ENCODE data around the gene STOX2. TPM values are rescaled to one million over a fixed set of nuclear protein-coding genes. Genes with fewer than 3 reads are reported as not detected.

The STOX2 gene
- total and polyA plus RNA-seq, 2 of the 13 experiments (the other 11 are each of a cell fraction or from before 2014, with no cell fraction given): 0.01 to 0.15 TPM

- Histone ChIP-seq H3K4me1 (ENCODE audit: insufficient read depth, low read length) (peaks cover 30% of the 10 kb centered on the region), H3K9me3 (ENCODE audit: low read length) (no peaks in the 10 kb centered on the region), H4K20me1 (ENCODE audit: insufficient read depth, low read length) (no peaks in the 10 kb centered on the region), H3K9ac (ENCODE audit: insufficient read depth, low read depth, low read length) (no peak overlapping the region), H3K4me3 (replicated peaks in 1 of 3; ENCODE audit: insufficient read depth in 1 of 3, low read depth in 2 of 3, low read length in 3 of 3) (no peak overlapping the region), H3K79me2 (ENCODE audit: insufficient read depth, low read length) (no peaks in the 10 kb centered on the region), H3K36me3 (replicated peaks in 1 of 2; ENCODE audit: control insufficient read depth in 1 of 2, insufficient read depth in 2 of 2, low read length in 2 of 2) (no peaks in the 10 kb centered on the region), H3K27me3 (ENCODE audit: control insufficient read depth in 1 of 2, insufficient read depth in 2 of 2, low read length in 2 of 2) (no peaks in the 10 kb centered on the region; a peak in 1 of 5 replicates), H2AFZ (ENCODE audit: low read length) (no peak overlapping the region), H3K4me2 (ENCODE audit: low read depth, low read length) (peak overlapping the region; percentile 29; the same call in 1 of the 2 replicates), H3K27ac (ENCODE audit: extremely low read length, insufficient read depth, low read length) (no peak overlapping the region)
- intact Hi-C loops (cut with micrococcal nuclease; ENCODE audit: unreplicated experiment) (no loop called here), in situ Hi-C loops (cut with HindIII; ENCODE audit: extremely low pct_ligation_motif_present, low pct_unique_long_range_greater_than_20kb) (no loop called here)
- DNase-seq (ENCODE audit: low spot score): peak; percentile 28
- CTCF ChIA-PET (ENCODE audit: low intra/inter-chr PET ratio, low total read pairs): no interaction called here
- POLR2A ChIA-PET: interaction anchor here (1.3 kb wide), 1 partner anchor 40 kb away, joined by 3 read pairs; no protein-coding TSS in a partner anchor
- no TSS peak for BruUV-seq (replicated peaks)
- WGBS (ENCODE audit: low lambda C conversion rate): 2% methylated on average over 5 of the region's 5 CpGs
- FAIRE-seq: peak; percentile 23
- peak; percentile 76 for ATAC-seq
- no peak for TF ChIP-seq ZFP62 (CRISPR knock-in tag; IDR thresholded peaks at IDR 0.05)
- TF ChIP-seq, protein P1, sequence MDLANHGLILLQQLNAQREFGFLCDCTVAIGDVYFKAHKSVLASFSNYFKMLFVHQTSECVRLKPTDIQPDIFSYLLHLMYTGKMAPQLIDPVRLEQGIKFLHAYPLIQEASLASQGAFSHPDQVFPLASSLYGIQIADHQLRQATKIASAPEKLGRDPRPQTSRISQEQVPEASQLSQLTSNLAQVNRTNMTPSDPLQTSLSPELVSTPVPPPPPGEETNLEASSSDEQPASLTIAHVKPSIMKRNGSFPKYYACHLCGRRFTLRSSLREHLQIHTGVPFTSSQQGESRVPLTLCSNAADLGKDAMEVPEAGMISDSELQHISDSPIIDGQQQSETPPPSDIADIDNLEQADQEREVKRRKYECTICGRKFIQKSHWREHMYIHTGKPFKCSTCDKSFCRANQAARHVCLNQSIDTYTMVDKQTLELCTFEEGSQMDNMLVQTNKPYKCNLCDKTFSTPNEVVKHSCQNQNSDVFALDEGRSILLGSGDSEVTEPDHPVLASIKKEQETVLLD (CRISPR knock-in tag; IDR thresholded peaks at IDR 0.05; ENCODE audit: low read depth): no peak
- peak; percentile 87 for TF ChIP-seq HNF4A (CRISPR knock-in tag; IDR thresholded peaks at IDR 0.05)
- TF ChIP-seq PHF5A (CRISPR knock-in tag; IDR thresholded peaks at IDR 0.05; ENCODE audit: low read depth, unreplicated experiment): no peak
- no peak for TF ChIP-seq ZNF484 (CRISPR knock-in tag; IDR thresholded peaks at IDR 0.05; ENCODE audit: borderline replicate concordance, low read depth)
- no peak for TF ChIP-seq FOXM1 (CRISPR knock-in tag; IDR thresholded peaks at IDR 0.05)
- TF ChIP-seq ZNF557 (CRISPR knock-in tag; IDR thresholded peaks at IDR 0.05): no peak
- no peak for TF ChIP-seq ARID2 (CRISPR knock-in tag; IDR thresholded peaks at IDR 0.05; ENCODE audit: borderline replicate concordance)
- TF ChIP-seq ZNF564 (CRISPR knock-in tag; IDR thresholded peaks at IDR 0.05): no peak
- TF ChIP-seq, protein P2, sequence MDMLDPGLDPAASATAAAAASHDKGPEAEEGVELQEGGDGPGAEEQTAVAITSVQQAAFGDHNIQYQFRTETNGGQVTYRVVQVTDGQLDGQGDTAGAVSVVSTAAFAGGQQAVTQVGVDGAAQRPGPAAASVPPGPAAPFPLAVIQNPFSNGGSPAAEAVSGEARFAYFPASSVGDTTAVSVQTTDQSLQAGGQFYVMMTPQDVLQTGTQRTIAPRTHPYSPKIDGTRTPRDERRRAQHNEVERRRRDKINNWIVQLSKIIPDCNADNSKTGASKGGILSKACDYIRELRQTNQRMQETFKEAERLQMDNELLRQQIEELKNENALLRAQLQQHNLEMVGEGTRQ (IDR thresholded peaks at IDR 0.05; ENCODE audit: low read depth, low read length): no peak
- TF ChIP-seq, protein P2 (CRISPR knock-in tag; IDR thresholded peaks at IDR 0.05; ENCODE audit: borderline replicate concordance): no peak
- TF ChIP-seq TCF7 (IDR thresholded peaks at IDR 0.05; ENCODE audit: low read depth): no peak
- no peak for TF ChIP-seq ZNF263 (CRISPR knock-in tag; IDR thresholded peaks at IDR 0.05)
- no peak for TF ChIP-seq ZBTB8A (CRISPR knock-in tag; IDR thresholded peaks at IDR 0.05; ENCODE audit: borderline replicate concordance, low read depth)
- no peak for TF ChIP-seq YEATS2 (CRISPR knock-in tag; IDR thresholded peaks at IDR 0.05; ENCODE audit: borderline replicate concordance)
- TF ChIP-seq RCOR2 (CRISPR knock-in tag; IDR thresholded peaks at IDR 0.05): no peak
- TF ChIP-seq, protein P3, sequence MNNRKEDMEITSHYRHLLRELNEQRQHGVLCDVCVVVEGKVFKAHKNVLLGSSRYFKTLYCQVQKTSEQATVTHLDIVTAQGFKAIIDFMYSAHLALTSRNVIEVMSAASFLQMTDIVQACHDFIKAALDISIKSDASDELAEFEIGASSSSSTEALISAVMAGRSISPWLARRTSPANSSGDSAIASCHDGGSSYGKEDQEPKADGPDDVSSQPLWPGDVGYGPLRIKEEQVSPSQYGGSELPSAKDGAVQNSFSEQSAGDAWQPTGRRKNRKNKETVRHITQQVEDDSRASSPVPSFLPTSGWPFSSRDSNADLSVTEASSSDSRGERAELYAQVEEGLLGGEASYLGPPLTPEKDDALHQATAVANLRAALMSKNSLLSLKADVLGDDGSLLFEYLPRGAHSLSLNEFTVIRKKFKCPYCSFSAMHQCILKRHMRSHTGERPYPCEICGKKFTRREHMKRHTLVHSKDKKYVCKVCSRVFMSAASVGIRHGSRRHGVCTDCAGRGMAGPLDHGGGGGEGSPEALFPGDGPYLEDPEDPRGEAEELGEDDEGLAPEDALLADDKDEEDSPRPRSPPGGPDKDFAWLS (CRISPR knock-in tag; IDR thresholded peaks at IDR 0.05; ENCODE audit: borderline replicate concordance): no peak
- TF ChIP-seq, protein P4, sequence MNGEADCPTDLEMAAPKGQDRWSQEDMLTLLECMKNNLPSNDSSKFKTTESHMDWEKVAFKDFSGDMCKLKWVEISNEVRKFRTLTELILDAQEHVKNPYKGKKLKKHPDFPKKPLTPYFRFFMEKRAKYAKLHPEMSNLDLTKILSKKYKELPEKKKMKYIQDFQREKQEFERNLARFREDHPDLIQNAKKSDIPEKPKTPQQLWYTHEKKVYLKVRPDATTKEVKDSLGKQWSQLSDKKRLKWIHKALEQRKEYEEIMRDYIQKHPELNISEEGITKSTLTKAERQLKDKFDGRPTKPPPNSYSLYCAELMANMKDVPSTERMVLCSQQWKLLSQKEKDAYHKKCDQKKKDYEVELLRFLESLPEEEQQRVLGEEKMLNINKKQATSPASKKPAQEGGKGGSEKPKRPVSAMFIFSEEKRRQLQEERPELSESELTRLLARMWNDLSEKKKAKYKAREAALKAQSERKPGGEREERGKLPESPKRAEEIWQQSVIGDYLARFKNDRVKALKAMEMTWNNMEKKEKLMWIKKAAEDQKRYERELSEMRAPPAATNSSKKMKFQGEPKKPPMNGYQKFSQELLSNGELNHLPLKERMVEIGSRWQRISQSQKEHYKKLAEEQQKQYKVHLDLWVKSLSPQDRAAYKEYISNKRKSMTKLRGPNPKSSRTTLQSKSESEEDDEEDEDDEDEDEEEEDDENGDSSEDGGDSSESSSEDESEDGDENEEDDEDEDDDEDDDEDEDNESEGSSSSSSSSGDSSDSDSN (CRISPR knock-in tag; IDR thresholded peaks at IDR 0.05): no peak
Measured at GRCh38 chr4:184064877-184065276, 159.8 kb downstream of the STOX2 start.
